ENCODE results near the gene TAAR6. TPM values are rescaled to one million over a fixed set of nuclear protein-coding genes. Genes with fewer than 3 reads are reported as not detected.
"Not testable (repeated sequence)": the region's sequence is repeated elsewhere in the genome, so short reads cannot be mapped to it uniquely, and the experiment has no call there.

TAAR6 gene
- total RNA-seq, 4 donors from 2014 or later, result not detected

- WGBS, 2 donors, result 11 to 14% methylated on average over 9 of the region's 9 CpGs
- intact Hi-C loops (cut with DNase I; ENCODE audit: low total_unique reads), result no loop called here
- H3K4me3 ChIP-seq (ENCODE audit: low read depth, poor library complexity, severe bottlenecking), result no peak overlapping the region
- no peak for DNase-seq (ENCODE audit: low spot score in 2 of 2)
- TF ChIP-seq, protein P1, sequence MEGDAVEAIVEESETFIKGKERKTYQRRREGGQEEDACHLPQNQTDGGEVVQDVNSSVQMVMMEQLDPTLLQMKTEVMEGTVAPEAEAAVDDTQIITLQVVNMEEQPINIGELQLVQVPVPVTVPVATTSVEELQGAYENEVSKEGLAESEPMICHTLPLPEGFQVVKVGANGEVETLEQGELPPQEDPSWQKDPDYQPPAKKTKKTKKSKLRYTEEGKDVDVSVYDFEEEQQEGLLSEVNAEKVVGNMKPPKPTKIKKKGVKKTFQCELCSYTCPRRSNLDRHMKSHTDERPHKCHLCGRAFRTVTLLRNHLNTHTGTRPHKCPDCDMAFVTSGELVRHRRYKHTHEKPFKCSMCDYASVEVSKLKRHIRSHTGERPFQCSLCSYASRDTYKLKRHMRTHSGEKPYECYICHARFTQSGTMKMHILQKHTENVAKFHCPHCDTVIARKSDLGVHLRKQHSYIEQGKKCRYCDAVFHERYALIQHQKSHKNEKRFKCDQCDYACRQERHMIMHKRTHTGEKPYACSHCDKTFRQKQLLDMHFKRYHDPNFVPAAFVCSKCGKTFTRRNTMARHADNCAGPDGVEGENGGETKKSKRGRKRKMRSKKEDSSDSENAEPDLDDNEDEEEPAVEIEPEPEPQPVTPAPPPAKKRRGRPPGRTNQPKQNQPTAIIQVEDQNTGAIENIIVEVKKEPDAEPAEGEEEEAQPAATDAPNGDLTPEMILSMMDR (IDR thresholded peaks at IDR 0.05), result no peak
- no peak for TF ChIP-seq POLR2A (IDR thresholded peaks at IDR 0.05)
Measured at GRCh38 chr6:132530293-132530974, 39.7 kb upstream of the TAAR6 start.

DNA sequence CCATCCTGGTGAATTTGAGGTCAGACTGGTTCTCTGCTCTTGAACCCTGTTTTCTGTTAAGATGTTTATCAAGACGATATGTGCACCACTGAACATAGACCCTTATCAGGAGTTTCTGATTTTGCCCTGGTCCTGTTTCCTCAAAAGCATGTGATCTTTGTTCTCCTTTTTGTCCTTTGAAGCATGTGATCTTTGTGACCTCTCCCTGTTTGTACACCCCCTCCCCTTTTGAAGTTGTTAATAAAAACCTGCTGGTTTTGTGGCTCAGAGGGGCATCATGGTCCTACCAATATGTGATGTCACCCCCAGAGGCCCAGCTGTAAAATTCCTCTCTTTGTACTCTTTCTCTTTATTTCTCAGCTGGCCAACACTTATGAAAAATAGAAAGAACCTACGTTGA lies 35.6 kb upstream of the TAAR6 start:
- H3K4me3 ChIP-seq (ENCODE audit: low read depth, poor library complexity, severe bottlenecking); intact Hi-C loops (cut with DNase I; ENCODE audit: low total_unique reads); DNase-seq (ENCODE audit: low spot score in 2 of 2): not testable (repeated sequence)
- WGBS, 2 donors, result 69 to 85% methylated on average over 2 of the region's 2 CpGs

DNA sequence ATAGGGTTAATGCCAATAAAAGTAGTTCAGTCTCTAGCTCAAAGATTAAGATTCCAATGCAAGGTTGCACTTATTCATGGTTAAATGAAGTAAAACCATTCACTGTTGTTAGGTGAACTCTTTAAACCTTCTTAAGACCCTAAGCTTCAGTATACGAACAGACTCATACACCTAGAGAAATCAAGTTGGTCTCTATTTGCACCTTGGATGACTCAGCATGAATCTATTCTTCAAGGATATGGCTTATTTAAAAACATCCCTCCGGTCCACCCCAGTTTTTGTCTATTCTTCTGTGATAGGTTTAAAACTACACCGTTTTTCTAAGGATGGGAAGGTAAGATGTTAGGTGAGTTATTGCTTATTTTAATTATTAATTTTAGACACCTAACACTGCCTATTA lies 33.0 kb upstream of the TAAR6 start:
- no peak overlapping the region for H3K4me3 ChIP-seq (ENCODE audit: low read depth, poor library complexity, severe bottlenecking)
- TF ChIP-seq, protein P1 (IDR thresholded peaks at IDR 0.05), result no peak
- no peak for TF ChIP-seq POLR2A (IDR thresholded peaks at IDR 0.05)
- WGBS, 2 donors, result 85% methylated on average over 3 of the region's 3 CpGs
- no peak for DNase-seq (ENCODE audit: low spot score in 2 of 2)
- intact Hi-C loops (cut with DNase I; ENCODE audit: low total_unique reads), result no loop called here

GRCh38 chr6:132537977-132538376 lies 32.1 kb upstream of the TAAR6 start, which contains the start of gene TAAR9:
TSS of gene TAAR9 (plus strand) at chr6:132538277. CDS start at chr6:132538290, 13 bp downstream.
- intact Hi-C loops (cut with DNase I; ENCODE audit: low total_unique reads), result no loop called here
- WGBS, 2 donors, result 82 to 83% methylated on average over 4 of the region's 4 CpGs
- TF ChIP-seq, protein P1 (IDR thresholded peaks at IDR 0.05), result no peak
- no peak for TF ChIP-seq POLR2A (IDR thresholded peaks at IDR 0.05)
- DNase-seq (ENCODE audit: low spot score in 2 of 2), result no peak
- no peak within 1 kb of the TSS for H3K4me3 ChIP-seq (ENCODE audit: low read depth, poor library complexity, severe bottlenecking)

DNA sequence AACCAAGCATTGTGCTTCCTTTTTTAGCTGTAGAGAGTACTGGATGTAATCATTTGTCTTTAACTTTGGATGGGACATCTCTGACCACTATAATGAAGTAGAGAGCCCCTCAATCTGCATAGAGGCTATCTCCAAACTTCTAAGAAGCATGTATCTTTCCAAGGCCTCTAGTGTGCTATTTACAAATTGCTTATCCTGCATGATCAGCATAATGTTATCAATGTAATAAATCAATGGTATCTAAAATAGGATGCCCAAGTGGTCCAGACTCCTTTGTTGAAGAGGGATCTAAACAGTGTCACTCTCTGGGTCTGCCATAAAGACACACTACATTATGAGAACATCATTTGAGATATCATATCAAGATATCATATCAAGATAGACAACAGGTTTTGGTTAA lies 25.3 kb upstream of the TAAR6 start:
- intact Hi-C loops (cut with DNase I; ENCODE audit: low total_unique reads), result no loop called here
- no peak for DNase-seq (ENCODE audit: low spot score in 2 of 2)
- H3K4me3 ChIP-seq (ENCODE audit: low read depth, poor library complexity, severe bottlenecking), result no peak overlapping the region
- TF ChIP-seq, protein P1 (IDR thresholded peaks at IDR 0.05), result no peak
- no peak for TF ChIP-seq POLR2A (IDR thresholded peaks at IDR 0.05)

GRCh38 chr6:132548746-132549463 lies 21.2 kb upstream of the TAAR6 start:
- TF ChIP-seq, protein P1 (IDR thresholded peaks at IDR 0.05), result no peak
- no peak for TF ChIP-seq POLR2A (IDR thresholded peaks at IDR 0.05)
- H3K4me3 ChIP-seq (ENCODE audit: low read depth, poor library complexity, severe bottlenecking), result no peak overlapping the region
- 84 to 93% methylated on average over 4 of the region's 4 CpGs for WGBS, 2 donors
- intact Hi-C loops (cut with DNase I; ENCODE audit: low total_unique reads), result no loop called here
- DNase-seq (ENCODE audit: low spot score in 2 of 2), result no peak
